RWPE1 (cell line): ENCODE data around the gene VAPB.

ENCODE experiments used
- CTCF ChIA-PET: fragments of 350-600 bp; sonication (Branson Sonifier 250); formaldehyde crosslinking; extraction: SDS; loops from one replicate; lab custom pipeline; 2021; lab: Yijun Ruan, JAX
- POLR2A ChIA-PET: fragments of 400-600 bp; formaldehyde crosslinking; extraction: SDS; loops from one replicate; lab custom pipeline; 2020; ENCODE audit warnings: antibody characterized with exemption; ENCODE audit not compliant: low non-redundant PET; lab: Yijun Ruan, JAX
- DNase-seq: peaks from one replicate; pipeline ENCODE4 v3.0.0; 2012; ENCODE audit warnings: low spot score
- H3K27ac ChIP-seq: fragments of 450-650 bp; 2 replicates; pipeline ENCODE4 v1.5.1; 2017
- TF ChIP-seq, protein P1 (sequence below): fragments of 450-650 bp; conservative IDR thresholded peaks from 2 replicates; pipeline ENCODE4 v1.5.1; 2017; ENCODE audit warnings: low read depth, mild to moderate bottlenecking

The VAPB gene

DNA sequence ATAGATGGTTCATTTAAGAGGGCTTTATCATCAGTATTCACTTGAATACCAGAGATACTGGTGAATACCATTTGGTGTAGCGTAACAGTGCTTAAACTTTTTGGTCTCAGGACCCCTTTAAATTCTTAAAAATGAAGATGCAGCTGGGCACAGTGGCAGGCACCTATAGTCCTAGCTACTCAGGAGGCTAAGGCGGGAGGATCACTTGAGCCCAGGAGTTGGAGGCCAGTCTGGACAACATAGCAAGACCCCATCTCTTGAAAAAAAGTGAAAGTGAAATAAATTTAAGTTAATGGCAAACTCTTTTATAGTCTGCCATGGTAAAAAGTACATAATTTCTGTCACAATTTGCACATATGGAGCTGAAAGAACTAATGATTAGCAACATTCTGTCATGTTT lies 39.3 kb downstream of the VAPB start:
- no peak overlapping the region for H3K27ac ChIP-seq
- ChIA-PET POLR2A (no interaction called here), CTCF (interaction anchor here (0.6 kb wide), 1 partner anchor 1016 kb away, joined by 3 read pairs; no protein-coding TSS in a partner anchor)
- no peak for DNase-seq
- TF ChIP-seq, protein P1, sequence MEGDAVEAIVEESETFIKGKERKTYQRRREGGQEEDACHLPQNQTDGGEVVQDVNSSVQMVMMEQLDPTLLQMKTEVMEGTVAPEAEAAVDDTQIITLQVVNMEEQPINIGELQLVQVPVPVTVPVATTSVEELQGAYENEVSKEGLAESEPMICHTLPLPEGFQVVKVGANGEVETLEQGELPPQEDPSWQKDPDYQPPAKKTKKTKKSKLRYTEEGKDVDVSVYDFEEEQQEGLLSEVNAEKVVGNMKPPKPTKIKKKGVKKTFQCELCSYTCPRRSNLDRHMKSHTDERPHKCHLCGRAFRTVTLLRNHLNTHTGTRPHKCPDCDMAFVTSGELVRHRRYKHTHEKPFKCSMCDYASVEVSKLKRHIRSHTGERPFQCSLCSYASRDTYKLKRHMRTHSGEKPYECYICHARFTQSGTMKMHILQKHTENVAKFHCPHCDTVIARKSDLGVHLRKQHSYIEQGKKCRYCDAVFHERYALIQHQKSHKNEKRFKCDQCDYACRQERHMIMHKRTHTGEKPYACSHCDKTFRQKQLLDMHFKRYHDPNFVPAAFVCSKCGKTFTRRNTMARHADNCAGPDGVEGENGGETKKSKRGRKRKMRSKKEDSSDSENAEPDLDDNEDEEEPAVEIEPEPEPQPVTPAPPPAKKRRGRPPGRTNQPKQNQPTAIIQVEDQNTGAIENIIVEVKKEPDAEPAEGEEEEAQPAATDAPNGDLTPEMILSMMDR: no peak

DNA sequence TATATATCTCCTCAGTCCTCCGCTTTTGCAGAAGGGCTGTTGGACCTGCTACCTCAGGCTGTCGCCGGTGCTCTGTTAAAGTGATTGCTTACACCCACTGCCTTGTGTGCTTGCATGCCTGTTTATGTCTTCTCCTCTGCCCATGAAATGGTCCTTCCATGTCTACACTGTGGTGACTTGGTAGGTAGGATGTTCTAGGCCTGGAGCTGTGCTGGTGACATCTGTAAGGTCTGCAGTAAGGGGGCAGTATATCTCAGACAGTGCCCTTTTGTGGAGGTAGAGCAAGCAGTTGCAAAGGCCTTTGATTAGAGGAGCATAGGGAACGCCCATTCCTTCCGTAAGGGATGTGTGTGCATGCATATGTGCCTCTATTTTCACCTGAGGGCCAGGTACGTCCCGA lies 40.3 kb downstream of the VAPB start:
- CTCF ChIA-PET: interaction anchor here (0.7 kb wide), 2 partner anchors 70 to 441 kb away, joined by 3 read pairs; no protein-coding TSS in a partner anchor
- POLR2A ChIA-PET: no interaction called here
- H3K27ac ChIP-seq: no peak overlapping the region
- TF ChIP-seq, protein P1: no peak
- DNase-seq: no peak

DNA sequence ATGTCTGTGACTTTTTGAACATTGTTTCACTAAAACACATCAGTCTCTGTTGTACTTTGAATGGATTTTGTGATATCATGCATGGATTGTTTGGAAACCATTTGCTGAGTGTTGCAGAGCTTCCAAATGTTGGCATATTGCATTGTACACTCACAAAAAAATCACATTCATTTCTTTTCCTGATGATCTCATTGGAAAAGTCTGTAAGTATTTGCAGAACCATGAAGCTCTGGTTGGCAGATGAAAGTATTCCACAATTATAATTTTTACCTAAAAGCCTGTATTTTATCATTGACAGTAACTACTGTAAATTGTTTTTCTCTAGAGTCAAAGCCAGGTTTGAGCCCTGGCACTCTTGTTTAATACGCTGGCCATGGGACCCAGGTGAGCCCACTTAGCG lies 42.1 kb downstream of the VAPB start:
- ChIA-PET POLR2A (no interaction called here), CTCF (interaction anchor here (0.7 kb wide), 2 partner anchors 10 to 121 kb away, joined by 3 read pairs; no protein-coding TSS in a partner anchor)
- H3K27ac ChIP-seq: no peak overlapping the region
- TF ChIP-seq, protein P1: no peak
- no peak for DNase-seq

DNA sequence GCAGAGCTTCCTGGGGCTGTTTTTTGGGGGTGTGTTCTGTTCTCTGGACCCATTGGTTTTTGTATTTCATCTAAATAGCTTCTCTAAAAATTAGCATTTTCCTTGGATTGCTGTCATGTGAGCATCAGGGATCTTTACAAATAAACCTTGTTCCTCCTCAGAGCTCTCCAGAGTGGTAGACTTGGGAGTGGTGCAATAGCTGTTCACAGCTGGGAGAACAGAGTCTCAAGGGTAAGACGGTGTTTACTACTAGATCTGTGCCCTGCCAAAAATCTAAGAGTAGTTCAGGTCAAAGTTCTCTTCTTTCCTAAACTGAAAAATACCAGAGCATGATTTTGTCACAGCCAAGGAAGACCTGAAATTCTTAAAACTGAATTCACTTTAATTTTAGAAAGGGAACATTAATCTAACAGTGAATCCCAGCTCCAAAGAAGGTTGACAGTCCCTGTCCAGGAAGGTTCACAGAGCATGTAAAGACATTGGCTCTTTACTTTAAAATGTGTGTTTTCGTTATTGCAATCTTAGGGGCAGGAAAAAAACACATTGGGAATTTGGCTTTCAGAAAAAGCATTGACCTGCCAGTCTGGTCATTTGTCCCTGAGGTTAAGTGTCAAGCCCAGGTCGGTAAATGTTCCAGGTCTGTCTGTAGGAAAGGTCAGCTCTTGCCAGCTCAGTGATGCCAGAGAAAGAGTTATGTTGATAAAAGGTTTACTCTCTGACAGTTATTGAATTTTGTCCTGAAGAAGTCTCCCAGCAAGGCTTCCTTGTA lies 43.3 kb downstream of the VAPB start:
- no peak for DNase-seq
- TF ChIP-seq, protein P1: no peak
- no peak overlapping the region for H3K27ac ChIP-seq
- POLR2A ChIA-PET: no interaction called here
- CTCF ChIA-PET: interaction anchor here (0.6 to 1.6 kb wide), 3 partner anchors 15 to 1599 kb away, joined by 3 to 4 read pairs (median 3); no protein-coding TSS in a partner anchor

DNA sequence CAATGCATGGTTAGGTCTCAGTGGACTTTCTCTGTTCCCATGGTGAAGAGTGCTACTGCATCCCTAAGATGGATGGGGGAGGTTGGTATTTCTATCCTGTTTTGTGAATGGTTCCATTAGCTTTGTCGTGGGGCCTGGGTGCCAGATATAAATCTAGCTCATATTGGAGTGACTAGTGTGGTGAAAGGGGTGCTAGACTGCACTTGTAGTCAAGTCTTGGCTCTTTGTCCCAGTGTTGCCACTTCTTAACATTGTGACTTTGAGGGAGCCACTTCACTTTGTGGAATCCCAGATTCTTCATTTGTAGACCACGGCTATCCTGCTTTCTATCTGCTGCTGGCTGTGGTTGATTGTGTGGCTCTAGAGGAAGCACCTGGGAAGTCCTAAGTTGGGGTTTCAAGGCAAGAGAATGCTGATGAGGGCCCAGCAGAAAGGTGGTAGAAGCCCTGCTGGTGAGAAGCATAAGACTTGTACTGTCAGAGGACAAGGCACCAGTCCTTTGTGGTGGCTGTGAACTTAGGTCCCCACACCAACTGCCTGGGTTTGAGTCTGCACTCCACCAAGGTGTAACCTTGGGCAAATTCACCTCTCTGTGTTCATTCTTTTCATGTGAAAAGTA lies 44.1 kb downstream of the VAPB start:
- 0 out of 2 replicates have a peak overlapping the region, but pooled peaks have one; percentile 6 for H3K27ac ChIP-seq
- TF ChIP-seq, protein P1: no peak
- DNase-seq: no peak
- POLR2A ChIA-PET: no interaction called here
- CTCF ChIA-PET: interaction anchor here (1.6 kb wide), 1 partner anchor 14 kb away, joined by 4 read pairs; no protein-coding TSS in a partner anchor

DNA sequence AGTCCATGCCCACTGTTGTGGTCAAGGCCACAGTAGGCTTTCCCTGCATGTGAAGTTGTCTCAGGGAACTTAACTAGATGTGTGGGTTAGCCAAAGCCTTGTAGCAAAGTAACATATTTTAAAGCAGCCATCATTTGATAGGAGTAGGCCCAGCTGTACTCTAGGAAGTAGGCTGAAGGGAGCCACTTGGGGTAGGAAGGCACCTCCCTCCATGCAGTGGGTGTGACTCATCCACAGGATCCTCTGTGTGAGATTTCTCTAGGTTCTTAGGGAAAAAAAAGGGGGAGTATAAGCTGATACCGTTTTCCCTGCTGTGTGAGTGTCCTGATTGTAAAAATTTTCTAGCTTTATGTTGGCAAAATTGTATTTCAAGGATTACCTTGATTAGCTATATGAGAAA lies 44.7 kb downstream of the VAPB start:
- CTCF ChIA-PET: no interaction called here
- TF ChIP-seq, protein P1: no peak
- POLR2A ChIA-PET: no interaction called here
- H3K27ac ChIP-seq: no peak overlapping the region
- DNase-seq: peak; percentile 75
